Measurements from ENCODE around the gene CFAP97.

DNA sequence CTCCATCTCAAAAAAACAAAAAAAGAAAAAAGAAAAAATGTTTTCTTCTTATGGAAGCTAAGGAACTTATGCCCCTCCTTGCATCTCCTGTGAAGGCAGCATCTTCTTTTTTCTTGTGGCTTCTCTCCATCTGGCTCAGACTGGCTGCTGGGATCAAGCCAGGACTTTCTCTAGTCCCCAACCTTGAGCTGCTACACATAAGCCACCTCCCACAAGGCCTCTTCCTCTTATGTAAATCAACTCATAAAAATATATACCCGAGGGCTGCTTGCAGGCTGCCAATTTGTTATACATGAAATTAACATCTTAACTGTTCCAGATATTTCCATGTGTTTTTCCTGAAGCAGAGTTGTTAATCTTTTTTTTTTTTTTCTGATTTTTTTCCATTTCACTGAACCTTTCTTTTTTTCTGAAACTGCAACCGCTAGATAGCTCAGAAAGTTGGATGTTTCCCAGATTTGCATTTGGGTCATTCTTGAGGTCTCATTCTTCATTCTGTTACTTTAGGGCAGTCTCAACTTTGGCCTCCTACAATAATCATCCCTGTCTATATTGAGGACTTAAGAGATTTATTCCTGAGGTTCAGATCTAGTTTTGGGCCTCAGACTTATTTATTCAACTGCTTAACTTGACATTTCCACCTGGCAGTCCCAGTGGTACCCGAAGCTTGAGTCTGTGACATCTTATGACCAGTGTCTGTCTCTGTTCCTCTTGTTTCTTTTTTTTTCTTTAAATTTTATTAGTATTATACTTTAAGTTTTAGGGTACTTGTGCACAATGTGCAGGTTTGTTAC, 15.9 kb upstream of the CFAP97 start:
- TF ChIP-seq SUZ12 (IDR thresholded peaks at IDR 0.05; ENCODE audit: extremely low read depth, insufficient read depth, insufficient read length) = no peak
- no peak for TF ChIP-seq ZNF274 (IDR thresholded peaks at IDR 0.05; ENCODE audit: low read depth, low read length)
- no peak for TF ChIP-seq YY1 (IDR thresholded peaks at IDR 0.05; ENCODE audit: insufficient read depth, insufficient read length)
